Smooth muscle cell of bladder (primary cell): Measurements from ENCODE around the gene AP2B1. TPM values are rescaled to one million over a fixed set of nuclear protein-coding genes. Genes with fewer than 3 reads are reported as not detected.

Source experiments
- total RNA-seq: library from RNA; depleted of rRNA; stranded (reverse); fragments of >200 nt; gene quantifications from 2 replicates; pipeline ENCODE4 v1.2.3, GENCODE V29; 2014

Gene AP2B1
- total RNA-seq: 42.7 and 51.1 TPM in 2 replicates

DNA sequence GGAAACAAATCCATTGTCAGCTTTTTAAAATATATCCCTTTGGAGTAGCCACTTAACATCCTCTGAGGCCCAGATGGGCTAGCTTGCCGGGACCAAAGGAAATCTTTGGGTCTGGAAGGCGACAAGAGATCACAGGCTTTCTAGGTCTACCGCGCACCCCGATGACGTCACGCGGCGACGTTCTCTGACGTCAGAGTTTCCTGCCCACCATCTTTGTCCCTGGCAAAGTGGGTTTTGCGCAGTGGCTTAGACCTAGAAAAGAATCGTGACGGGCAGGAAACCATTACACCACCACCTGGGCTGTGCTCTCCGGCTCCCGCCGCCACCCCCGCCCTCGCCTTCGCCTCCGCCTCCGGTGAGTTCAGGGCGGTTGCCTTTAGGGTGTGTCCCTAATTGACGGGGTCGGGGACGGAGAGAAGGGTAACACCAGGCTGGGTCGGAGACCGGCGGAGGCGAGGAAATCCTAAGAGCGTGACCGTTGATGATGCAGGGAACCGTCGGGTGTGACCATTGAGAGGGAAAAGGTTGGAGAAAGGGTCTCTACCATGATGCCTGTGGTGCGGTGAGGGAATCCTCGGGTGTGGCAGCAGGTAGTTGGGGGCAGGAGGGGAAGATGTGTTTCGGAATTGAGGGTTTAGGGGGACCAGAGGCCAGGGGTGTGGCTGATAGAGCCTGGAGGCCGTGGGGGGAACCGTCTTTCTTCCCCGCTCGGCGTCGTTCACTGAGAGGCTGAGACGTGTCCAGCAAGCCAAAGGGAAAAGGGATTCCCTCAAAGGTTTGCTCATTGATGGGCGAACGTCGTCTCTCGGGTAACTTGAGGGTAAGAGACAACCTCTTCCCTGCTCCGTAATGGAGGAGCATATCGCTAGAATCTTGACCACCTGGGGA is at the start of gene AP2B1:
TSS of gene AP2B1 (plus strand) at position 249 of the 888 bp plus-strand sequence. CDS start 6,709 bp downstream, outside the sequence.

DNA sequence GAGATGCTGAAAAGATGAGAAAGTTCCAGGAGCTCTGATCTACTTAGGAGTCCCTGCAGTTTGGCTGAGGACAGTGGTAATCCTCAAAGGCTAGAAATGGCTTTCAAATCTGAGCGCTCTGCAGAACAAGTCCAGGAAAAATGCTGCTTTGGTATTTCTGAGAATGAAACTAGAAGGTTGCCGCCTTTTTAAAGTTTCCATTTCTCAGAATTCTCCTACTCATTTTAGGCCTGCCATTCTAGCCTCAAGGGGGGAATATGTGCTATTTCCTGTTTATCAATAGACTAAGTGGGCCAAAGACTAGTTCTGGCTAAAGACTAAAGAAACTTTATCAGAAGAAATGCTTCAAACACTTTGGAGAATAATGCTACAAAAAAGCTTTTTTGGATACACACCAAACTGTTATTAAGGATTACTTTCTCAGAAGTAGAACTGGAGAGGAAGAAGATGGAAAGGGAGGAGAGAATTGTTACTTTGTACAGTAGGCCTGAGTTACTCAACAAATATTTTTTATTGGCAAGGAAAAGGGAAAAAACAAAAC is 49.5 kb upstream of the AP2B1 start, which contains the start of gene SLFN12L:
TSS of gene SLFN12L (minus strand) at position 78 of the 541 bp plus-strand sequence. CDS start 15,314 bp downstream, outside the sequence.

DNA sequence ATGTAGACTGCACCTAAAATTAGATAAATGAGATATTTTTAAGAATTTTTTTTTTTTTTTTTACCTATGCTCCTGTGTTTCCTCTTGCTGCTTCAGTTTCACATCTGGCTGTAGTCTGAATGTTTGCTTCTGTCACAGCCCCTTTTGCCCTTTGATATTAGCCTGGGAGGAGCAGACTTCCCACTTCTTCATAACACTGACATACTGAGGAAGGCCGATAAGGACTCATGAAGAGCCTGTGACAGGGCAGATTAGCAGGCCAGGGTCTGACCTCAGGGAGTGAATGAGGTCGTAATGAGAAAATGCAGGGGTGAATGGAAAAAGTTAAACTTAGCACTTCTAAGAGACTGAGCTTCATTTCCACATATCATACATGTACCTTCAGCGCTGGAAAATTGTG is 26.4 kb upstream of the AP2B1 start, which contains the start of gene SLFN14:
TSS of gene SLFN14 (minus strand) at position 117 of the 400 bp plus-strand sequence. CDS start 2,757 bp downstream, outside the sequence.

DNA sequence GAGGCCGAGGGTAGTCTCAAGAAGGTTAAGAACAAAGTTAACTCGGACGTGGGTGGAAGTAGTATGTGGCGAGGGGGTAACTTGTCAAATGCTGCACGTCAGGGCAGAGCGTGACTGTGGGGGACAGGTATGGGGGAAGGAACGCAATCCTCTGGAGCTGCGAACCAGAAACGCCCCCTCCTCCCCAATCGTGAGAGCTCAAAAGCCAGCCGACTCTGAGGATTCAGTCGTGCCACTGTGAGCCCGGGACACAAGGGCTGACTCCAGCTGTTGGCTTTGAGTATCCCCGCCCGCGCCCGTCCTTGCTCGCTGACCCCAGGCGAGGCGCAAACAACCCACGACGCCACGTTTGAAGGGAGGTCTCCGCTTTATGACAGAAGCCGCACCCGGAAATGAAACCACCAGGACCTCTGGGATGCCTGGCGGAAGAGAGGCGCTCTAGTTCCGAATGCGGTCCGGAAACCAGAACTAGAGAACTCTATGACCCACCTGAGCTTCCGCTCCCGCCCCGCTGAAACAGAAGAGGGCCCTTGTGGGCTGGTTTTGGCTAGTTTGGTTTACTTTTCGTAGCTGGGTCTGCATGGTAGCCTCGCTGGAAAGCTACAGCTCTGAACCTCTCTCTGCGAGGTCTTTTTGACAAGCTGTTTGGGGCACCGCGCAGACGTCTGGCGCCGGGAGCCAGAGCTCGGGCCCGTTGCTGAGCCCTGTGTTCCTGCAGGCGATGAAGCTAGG is 8.8 kb upstream of the AP2B1 start, which contains the start of gene PEX12:
TSS of gene PEX12 (minus strand) at position 375 of the 732 bp plus-strand sequence. CDS start 550 bp downstream, outside the sequence.

DNA sequence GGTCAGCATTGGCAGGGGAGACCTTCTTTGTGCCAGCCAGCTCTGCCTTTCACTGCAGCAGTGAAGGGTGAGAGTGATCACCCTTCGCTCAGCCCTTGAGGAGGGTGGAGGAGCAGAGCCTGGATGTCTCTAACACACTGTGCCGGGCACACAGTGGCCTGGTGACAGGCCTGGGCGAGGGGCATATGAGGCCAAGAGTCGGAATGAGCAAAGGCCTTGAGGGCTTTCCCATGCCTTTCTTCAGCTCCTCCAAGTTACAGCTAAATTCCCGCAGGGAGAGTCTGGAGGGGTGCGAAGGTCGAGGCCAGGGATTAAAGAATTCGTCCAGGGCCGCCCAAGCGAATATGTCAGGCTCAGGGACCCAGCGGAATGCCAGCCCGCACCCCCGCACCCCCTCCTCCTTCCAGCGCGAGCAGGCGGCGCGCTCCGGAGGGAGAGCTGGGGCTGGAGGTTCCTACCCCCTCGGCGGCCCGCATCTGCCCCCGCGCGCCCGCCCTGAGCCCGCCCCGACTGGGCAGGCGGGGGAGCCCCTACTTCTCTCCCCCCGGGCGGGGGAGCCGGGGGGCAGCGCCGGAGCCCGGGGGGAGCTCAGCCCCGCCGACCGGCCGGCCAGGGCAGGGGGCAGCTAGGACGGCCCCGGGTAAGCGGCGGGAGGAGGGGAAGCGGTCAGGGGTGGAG is 144.3 kb downstream of the AP2B1 start, which contains the start of gene RASL10B:
TSS of gene RASL10B (plus strand) at position 401 of the 678 bp plus-strand sequence. CDS start 3,546 bp downstream, outside the sequence.

DNA sequence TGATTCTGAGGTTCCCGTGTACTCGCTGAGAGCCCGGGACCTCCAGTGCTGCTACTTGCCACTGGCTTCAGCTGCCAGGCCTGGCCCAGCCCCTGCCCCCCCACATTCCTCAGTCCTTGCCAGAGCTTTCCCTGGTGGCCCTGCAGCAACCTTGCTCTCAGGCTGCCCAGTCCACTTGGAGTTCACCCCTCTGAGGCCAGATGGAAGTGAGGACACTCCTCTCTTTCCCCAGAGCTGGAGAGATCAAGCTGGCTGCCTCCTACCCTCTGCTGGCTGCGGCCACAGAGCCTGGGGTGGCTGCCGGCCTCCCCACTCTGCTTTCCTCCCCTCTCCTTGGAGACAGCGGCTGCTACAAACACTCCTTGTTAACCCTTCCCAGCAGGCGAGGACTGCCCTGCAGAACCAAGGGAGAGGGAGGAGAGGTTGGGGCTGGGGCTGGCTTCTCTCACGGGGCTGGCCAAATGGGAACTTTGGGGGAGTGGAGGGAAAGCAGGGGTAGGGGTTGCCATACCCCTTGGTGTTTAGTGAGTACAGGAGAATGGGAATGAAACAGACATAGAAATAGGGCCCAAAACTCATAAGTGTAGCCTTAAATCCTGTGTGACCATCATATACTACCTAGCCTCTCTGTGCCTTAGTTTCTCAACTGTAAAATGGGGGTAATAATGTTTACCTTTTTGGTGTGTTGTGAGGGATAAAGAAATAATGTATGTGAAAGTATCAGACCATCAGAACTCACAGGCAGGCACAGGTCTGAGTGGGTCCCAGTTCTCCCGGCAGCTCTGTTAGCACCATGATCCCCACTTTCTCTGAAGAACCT is 166.0 kb downstream of the AP2B1 start, which contains the start of gene GAS2L2:
TSS of gene GAS2L2 (minus strand) at position 295 of the 820 bp plus-strand sequence. CDS start 389 bp downstream, outside the sequence.

DNA sequence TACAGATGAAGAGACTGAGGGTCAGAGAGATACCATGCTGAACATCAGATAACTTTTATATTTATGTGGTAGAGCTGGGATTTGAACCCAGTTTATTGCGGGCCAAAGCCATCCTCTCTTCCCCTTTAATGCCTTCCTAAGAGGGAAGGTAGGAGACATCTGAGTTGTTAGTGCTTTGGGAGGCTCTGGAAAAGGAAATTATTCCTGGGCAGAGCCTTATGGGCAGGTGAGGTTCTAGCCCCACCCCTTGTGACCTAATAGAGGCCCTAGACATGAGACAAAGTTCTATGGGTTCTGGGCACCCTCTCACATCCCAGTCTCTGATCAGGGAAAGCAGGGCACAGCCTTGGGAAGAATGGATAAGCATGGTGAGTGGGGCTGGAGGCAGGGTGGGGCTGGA is 173.5 kb downstream of the AP2B1 start, which contains the start of gene C17orf50:
TSS of gene C17orf50 (plus strand) at position 301 of the 400 bp plus-strand sequence. CDS start at position 356, 55 bp downstream.

Other genes starting within 250 kb of the AP2B1 start
- 36.7 and 54.3 TPM in 2 replicates for gene SLFN11, start 213.7 kb upstream of the AP2B1 start, total RNA-seq
- gene SLFN12, start 154.8 kb upstream of the AP2B1 start, total RNA-seq: 15.9 and 19.6 TPM in 2 replicates
- gene SLFN13, start 138.6 kb upstream of the AP2B1 start, total RNA-seq: 1.1 and 1.7 TPM in 2 replicates
- under 0.01 TPM in 1 of 2 replicates, not detected in the other for gene SLFN12L, start 49.6 kb upstream of the AP2B1 start, total RNA-seq
- gene SLFN14, start 26.5 kb upstream of the AP2B1 start, total RNA-seq: not detected in 2 replicates
- gene PEX12, start 8.8 kb upstream of the AP2B1 start, total RNA-seq: 4.1 and 4.8 TPM in 2 replicates
- 1.7 and 7.3 TPM in 2 replicates for gene RASL10B, start 144.3 kb downstream of the AP2B1 start, total RNA-seq
- under 0.01 and 0.09 TPM in 2 replicates for gene GAS2L2, start 165.9 kb downstream of the AP2B1 start, total RNA-seq
- gene C17orf50, start 173.6 kb downstream of the AP2B1 start, total RNA-seq: not detected in 2 replicates
- gene MMP28, start 208.3 kb downstream of the AP2B1 start, total RNA-seq: 1.0 and 2.6 TPM in 2 replicates
- gene TAF15, start 222.2 kb downstream of the AP2B1 start, total RNA-seq: 49.5 and 55.0 TPM in 2 replicates